ENCODE data around the gene CACNB1.

- TF ChIP-seq POLR2A (IDR thresholded peaks at IDR 0.05) (no peak), POLR2AphosphoS5 (IDR thresholded peaks at IDR 0.05) (no peak)
Observed at GRCh38 chr17:39221572-39221971, 24.1 kb upstream of the CACNB1 start.
